Posterior vena cava (tissue), 2 donors: Measurements from ENCODE around the gene GLI1. TPM values are rescaled to one million over a fixed set of nuclear protein-coding genes. Genes with fewer than 3 reads are reported as not detected.
A peak's percentile ranks its signal among the peaks of the same experiment; 100 is the strongest.
"Not testable (repeated sequence)": the region's sequence is repeated elsewhere in the genome, so short reads cannot be mapped to it uniquely, and the experiment has no call there.

Experiments used
- DNase-seq: peaks from one replicate; pipeline ENCODE4 v3.0.0-alpha.2; 2020; ENCODE audit warnings: low spot score
- intact Hi-C, 2 donors: fragments of 100-400 bp; cut with DNase I; formaldehyde crosslinking; loops; one replicate each; pipeline versions ENCODE4 v1.14.1 to v1.14.2; 2022 to 2023
- long read RNA-seq, 2 donors: library from polyadenylated mRNA; unstranded; transcript quantifications; one replicate each; pipeline ENCODE4 v2.0.0, GENCODE V29; 2020 to 2021
- total RNA-seq, 2 donors: library from RNA; stranded (reverse); fragmentation: NEBNext Ultra II Directional; extraction: Animal tissue kit (Norgen Biotek cat#: 25700); gene quantifications; one replicate each; pipeline ENCODE4 v1.2.1, GENCODE V29; 2021
- donor health status: DM: yes; HTN: yes; CAD: no.
- donor health status: DM: yes; HTN: yes; CAD: no.

The GLI1 gene
- total RNA-seq = 1 to 10 TPM in 1 of 2 donors, under 1 TPM in 1; 0.90 to 3.2 TPM
- long read RNA-seq, donor 1 = 0 reads
- long read RNA-seq, donor 2 = 0 reads

DNA sequence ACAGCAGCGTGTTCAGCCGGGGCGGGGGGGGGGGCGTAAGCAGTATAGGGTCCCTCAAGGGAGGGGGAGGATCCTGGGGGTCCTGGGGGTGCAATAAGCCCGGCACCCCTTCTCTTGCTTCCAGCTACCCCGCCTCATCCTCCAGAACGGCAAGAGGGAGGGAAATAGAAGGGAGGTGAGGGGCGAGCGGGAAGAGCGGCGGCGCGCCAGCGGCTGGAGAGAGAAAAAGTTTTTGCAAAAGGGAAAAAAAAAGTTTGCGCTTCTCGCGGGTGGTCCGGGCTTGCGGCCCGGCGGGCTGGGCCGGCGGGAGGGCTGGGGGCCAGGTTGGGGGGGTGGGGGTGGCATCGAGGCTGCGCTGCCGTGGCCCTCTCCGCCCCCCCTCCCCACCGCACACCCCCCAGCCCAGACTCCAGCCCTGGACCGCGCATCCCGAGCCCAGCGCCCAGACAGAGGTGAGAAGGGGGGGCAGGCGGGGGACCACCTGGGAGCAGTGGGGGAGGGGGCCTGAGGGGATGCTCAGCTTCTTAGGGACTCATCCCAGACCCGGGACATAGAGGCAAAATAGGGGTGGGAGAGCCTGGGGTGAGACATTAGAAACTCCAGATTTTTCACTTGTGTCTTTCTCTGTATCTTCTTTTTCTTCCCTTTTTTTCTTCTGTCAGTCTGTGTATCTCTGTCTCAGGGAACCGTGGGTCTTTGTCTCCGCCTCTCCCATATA lies at the start of gene GLI1:
Gene GLI1 (plus strand): TSS at position 36 of the 718 bp plus-strand sequence. CDS start 3,907 bp downstream, outside the sequence.
- intact Hi-C loops = loop anchor here (1.0 to 5.0 kb wide), 2 partner anchors 21 to 153 kb away; no protein-coding TSS in a partner anchor
- peak; percentile 76 for DNase-seq

GRCh38 chr12:57410534-57410933 lies 49.1 kb upstream of the GLI1 start:
- intact Hi-C loops = no loop called here
- DNase-seq = no peak

GRCh38 chr12:57414160-57414559 lies 45.4 kb upstream of the GLI1 start:
- intact Hi-C loops, DNase-seq: not testable (repeated sequence)

- intact Hi-C loops = no loop called here
- DNase-seq = no peak
These were observed 44.5 kb upstream of the GLI1 start for GRCh38 chr12:57415088-57415487.

- DNase-seq = no peak
- intact Hi-C loops = no loop called here
These were observed 43.3 kb upstream of the GLI1 start for GRCh38 chr12:57416039-57416996.

DNA sequence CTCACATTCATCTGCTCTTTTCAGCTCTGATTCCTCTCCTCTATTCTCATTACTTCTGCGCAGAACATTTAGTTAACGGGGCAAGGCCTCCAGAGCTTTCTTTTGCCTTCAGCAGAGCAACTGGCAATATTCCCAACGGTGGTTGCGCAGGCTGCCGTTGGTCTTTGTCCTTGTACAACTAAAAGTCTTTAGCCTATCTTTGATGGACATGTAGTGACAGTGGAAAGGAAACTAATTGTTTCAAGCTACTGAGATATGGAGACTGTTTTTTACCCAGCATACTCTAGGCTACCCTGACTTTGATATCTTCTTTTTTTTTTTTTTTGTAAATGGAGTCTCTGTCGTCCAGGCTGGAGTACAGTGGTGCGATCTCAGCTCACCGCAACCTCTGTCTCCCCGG lies 41.3 kb upstream of the GLI1 start:
- DNase-seq = no peak
- intact Hi-C loops = no loop called here

DNA sequence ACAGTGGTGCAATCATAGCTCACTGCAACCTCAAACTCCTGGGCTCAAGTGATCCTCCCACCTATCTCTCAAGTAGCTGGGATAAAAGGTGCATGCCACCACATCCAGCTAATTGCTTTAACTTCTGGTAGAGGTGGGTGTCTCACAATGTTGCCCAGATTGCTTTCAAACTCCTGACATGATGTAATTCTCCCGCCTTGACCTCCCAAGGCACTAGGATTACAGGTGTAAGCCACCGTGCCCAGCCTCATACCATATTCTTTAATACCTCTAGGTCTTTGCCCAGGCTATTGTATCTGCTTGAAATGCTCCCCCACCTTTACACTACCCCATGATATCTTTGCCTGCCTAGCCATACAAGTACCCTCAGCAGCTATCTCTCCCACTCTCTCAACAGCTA lies 40.1 kb upstream of the GLI1 start:
- no peak for DNase-seq
- intact Hi-C loops = no loop called here

DNA sequence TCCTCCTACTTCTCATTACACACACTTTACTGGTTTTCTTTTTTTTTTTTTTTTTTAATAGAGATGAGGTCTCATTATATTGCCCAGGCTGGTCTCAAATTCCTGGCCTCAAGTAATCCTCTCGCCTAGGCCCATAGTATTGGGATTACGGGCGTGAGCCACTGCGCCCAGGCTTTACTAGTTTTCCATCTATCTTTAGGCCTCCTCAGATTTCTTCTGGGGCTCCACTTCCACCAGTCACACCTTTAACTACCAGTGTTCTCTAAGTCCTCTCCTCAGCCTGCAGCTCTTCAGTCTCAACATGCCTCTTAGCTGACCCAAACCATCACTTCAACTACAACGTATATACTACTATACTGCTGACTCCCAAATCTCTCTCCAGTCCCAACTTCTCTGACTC lies 39.1 kb upstream of the GLI1 start:
- DNase-seq = no peak
- intact Hi-C loops = no loop called here

GRCh38 chr12:57426948-57427347 lies 32.6 kb upstream of the GLI1 start:
- intact Hi-C loops, DNase-seq: not testable (repeated sequence)

- intact Hi-C loops = no loop called here
- DNase-seq = no peak
These were observed 30.6 kb upstream of the GLI1 start for GRCh38 chr12:57428965-57429364.

DNA sequence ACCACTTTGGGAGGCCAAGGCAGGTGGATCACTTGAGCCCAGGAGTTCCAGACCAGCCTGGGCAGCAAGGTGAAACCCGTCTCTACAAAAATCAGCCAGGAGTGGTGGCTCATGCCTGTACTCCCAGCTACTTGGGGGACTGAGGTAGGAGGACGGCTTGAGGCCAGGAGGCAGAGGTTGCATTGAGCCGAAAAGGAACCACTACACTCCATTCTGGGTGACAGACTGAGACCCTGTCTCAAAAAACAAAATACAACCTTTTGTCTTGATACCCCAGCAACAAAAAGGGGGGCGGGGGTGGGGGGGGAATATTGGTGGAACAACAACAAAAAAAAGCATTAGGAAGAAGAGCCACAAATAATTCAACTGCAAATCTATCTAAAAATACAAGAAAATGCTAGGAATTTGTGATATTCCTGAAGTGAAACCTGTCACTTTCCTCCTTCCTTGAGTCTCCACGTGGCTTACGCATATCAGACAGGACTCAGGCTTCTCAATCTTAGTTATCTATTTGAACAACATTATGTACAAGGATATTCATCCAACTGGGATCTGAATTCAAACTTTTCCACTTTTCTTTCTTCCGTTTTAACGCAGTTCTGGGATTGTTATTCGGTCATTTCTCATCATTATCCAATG lies 30.0 kb upstream of the GLI1 start:
- intact Hi-C loops = no loop called here

DNA sequence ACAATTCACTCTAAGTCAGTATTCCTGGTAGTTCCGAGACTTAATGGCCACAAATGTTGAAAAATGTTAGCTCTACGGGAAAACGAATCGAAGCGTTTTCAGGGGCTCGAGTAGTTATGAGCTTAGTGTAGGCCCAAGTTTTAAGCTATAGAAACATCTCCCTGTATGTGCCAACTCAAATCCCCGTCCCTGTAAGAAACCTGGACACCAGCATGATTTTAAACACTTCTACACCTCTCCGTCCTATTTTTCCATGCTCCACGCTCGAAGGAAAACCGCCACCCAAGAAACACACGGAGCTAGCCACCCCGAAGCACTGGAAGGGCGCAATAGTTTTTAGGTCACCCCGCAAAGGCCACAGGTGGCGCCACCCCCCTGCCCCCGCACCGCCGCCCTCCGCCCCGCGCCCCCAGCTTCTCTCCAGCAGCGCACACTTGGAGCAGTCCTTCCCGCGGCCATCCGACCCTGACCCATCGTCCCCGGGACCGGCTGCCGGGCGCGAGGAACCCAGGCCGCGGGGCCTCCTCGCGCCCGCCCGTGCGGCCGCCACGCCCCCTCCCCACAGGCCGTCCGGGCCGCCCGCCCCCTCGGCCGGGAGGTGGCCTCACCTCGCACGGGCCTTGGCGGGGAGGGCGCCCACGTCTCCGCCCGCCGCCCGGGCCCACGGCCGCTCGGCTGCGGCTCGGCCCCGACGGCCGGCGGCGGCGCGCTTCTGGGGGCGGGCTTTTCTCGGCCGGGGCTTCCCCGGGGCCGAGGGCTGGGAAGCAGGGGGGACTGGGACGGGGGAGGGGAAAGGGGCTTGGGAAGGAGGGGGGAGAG lies 29.3 kb upstream of the GLI1 start:
- DNase-seq = peak; percentile 82
- intact Hi-C loops = no loop called here

More for the DNA sequence above, 30.0 kb upstream of the GLI1 start:
- DNase-seq = no peak

DNA sequence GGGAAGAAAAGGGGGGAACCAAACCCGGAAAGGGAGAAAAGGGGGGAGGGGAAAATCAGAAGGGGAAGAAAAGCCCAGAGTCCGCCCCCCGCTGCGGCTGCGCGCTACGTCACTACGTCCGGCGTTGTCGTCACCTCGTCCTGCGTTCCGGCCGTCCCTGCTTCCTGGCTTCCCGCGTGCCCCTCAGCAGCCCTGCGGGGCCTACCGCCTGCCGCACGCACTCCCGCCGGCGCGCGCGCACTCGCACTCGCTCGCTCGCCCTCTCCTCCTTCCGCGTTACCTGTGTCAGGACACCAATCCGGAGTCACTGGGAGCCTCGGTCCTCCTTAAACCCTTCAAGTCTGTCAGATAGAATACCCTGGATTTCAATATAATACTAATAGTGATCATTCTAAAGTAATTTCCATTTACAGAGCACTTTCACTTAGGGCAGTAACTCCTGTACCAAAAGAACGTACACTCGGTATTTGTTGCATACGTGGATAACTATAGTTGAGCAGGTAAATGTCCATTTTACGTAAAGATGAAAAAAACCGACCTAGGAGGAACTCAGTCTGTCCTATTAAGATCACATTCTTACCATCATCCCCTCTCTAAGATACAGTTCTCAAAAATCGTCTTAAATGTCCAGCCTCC lies 28.5 kb upstream of the GLI1 start, which contains the start of gene R3HDM2:
Gene R3HDM2 (minus strand): TSS at position 113 of the 636 bp plus-strand sequence. CDS start 120,615 bp downstream, outside the sequence.
- intact Hi-C loops = no loop called here
- DNase-seq = peak; percentile 99

DNA sequence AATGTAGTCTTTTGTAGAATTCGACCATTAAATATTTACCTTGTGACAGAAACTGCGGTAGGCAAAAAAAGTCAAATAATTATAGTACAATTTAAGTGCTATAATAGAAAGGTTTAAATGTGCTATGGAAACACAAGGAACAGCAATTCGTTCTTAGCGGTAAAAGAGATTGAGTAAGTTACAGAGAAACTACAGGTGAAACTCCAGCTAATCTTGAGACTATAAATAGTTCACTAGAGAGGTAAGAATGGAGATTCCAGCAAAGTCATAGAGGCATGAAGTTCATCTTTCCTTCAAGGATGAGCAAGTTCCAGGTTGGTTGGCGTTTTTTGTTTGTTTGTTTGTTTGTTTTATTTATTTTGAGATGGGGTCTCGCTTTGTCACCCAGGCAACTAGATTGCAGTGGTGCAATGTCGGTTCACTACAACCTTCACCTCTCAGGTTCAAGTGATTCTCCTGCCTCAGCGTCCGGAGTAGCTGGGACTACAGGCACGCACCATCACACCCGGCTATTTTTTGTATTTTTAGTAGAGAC lies 27.9 kb upstream of the GLI1 start:
- no peak for DNase-seq
- intact Hi-C loops = no loop called here

DNA sequence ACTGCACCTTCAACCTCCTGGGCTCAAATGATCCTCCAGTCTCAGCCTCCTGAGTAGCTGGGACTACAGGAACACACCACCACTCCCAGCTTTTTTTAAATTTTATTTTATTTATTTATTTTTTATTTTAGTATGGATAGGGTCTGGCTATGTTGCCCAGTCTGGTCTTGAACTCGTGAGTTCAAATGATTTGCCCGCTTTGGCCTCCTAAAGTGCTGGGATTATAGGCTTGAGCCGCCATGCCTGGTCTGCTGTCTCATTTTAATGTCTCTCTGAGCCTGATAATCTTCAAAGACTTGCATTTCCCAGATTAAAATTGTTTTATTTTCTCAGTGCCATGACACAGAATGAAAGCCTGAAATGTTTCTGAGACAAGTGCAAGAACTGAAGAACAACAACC lies 26.2 kb upstream of the GLI1 start:
- DNase-seq = no peak
- intact Hi-C loops = no loop called here

GRCh38 chr12:57434517-57435223 lies 24.9 kb upstream of the GLI1 start, which contains the start of gene INHBC:
INHBC (plus strand) TSS chr12:57434784; CDS start chr12:57434887, 103 bp downstream.
- intact Hi-C loops = no loop called here
- no peak for DNase-seq

GRCh38 chr12:57435293-57435692 lies 24.3 kb upstream of the GLI1 start:
- no peak for DNase-seq
- intact Hi-C loops = no loop called here
